OCI-LY3 (cell line): ENCODE measurements around the gene ONECUT1.
A peak's percentile ranks its signal among the peaks of the same experiment; 100 is the strongest.

ENCODE experiments used
- H2AFZ ChIP-seq: fragments of 200-600, 300-600 bp; shearing (Covaris generic); 2 replicates; pipeline ENCODE4 v1.6.0; 2014; ENCODE audit warnings: antibody characterized with exemption, low read depth, low read length
- H3K27ac ChIP-seq: fragments of 200-600, 300-600 bp; sonication (generic); 2 replicates; pipeline ENCODE4 v1.5.1; 2014; ENCODE audit warnings: mild to moderate bottlenecking, low read length, moderate library complexity, mixed read lengths
- H3K27me3 ChIP-seq: fragments of 200-600, 300-600 bp; sonication (generic); 2 replicates; pipeline ENCODE4 v1.6.1; 2014; ENCODE audit warnings: low read depth, low read length, mixed read lengths
- H3K36me3 ChIP-seq: fragments of 200-600, 300-600 bp; sonication (generic); replicated peaks from 2 replicates; pipeline ENCODE3; 2014; ENCODE audit warnings: low read depth, low read length, mixed read lengths
- H3K4me1 ChIP-seq: fragments of 300-600, 200-600 bp; sonication (generic); 2 replicates; pipeline ENCODE4 v1.6.1; 2014; ENCODE audit warnings: low read length, mixed read lengths
- H3K4me2 ChIP-seq: fragments of 200-600, 300-600 bp; sonication (generic); 2 replicates; pipeline ENCODE4 v1.6.1; 2014; ENCODE audit warnings: low read length, mixed read lengths
- H3K4me3 ChIP-seq: fragments of 300-600, 200-600 bp; sonication (generic); 2 replicates; pipeline ENCODE4 v1.5.1; 2014; ENCODE audit warnings: antibody characterized with exemption, mild to moderate bottlenecking, low read length, moderate library complexity
- H3K79me2 ChIP-seq: fragments of 300-600, 200-600 bp; shearing (Covaris generic); 2 replicates; pipeline ENCODE4 v1.6.1; 2014; ENCODE audit warnings: mild to moderate bottlenecking, low read length, mixed read lengths
- H3K9ac ChIP-seq: fragments of 300-600, 200-600 bp; shearing (Covaris generic); 2 replicates; pipeline ENCODE4 v1.6.0; 2014; ENCODE audit warnings: mild to moderate bottlenecking, low read length, moderate library complexity
- H3K9me3 ChIP-seq: fragments of 200-600, 300-600 bp; shearing (Covaris generic); 2 replicates; pipeline ENCODE4 v1.6.1; 2014; ENCODE audit warnings: low read length, mixed read lengths; ENCODE audit not compliant: insufficient read depth
- H4K20me1 ChIP-seq: fragments of 200-600, 300-600 bp; sonication (generic); 2 replicates; pipeline ENCODE4 v1.6.1; 2016; ENCODE audit warnings: low read length, mixed read lengths; ENCODE audit not compliant: insufficient read depth
- EZH2phosphoT487 ChIP-seq: fragments of 200-600 bp; shearing (Covaris generic); IDR thresholded peaks from 2 replicates; pipeline ENCODE4 v1.6.1; 2018; ENCODE audit warnings: antibody characterized with exemption, mixed run types, low read depth
- TF ChIP-seq, protein P1 (sequence below): fragments of 200-600, 300-600 bp; sonication (generic); IDR thresholded peaks from 2 replicates; pipeline ENCODE4 v1.5.1; 2014; ENCODE audit warnings: antibody characterized with exemption, low read length, low read depth

Gene ONECUT1

DNA sequence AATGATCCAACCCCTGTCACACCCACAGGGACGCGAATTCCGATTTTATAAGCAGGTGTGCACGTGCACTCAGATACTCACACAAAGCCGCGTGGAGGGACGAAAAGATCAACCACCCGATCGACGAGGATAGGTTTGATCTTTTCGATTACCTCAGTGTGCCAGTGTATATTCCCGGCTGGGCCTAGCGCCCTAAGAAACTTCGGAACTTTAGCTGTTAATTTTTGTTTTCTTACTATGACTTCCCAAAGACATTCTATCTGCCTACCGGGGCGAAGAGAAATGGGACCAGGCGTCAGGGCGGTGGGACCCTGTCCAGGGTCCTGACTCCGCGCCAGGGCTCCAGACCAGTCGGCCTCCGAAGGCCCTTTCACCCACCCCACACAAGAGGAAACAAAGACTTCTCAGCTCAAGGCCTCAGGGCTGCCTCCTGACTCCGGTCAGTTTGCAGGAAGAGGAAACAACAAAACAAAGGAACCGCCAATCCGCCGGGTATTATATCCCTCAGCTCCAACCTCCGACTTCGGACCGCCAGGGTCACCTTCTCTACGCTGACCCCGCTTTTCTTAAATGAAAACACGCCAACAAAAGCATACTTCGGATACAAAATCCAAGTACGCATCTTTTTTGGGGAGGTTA lies 6.8 kb downstream of the ONECUT1 start:
- H4K20me1 ChIP-seq: no peaks in the 10 kb centered on the region
- no peaks in the 10 kb centered on the region for H3K9me3 ChIP-seq
- H3K27me3 ChIP-seq: no peaks in the 10 kb centered on the region
- no peak overlapping the region for H3K27ac ChIP-seq
- H3K4me2 ChIP-seq: no peak overlapping the region
- no peak overlapping the region for H2AFZ ChIP-seq
- no peaks in the 10 kb centered on the region for H3K79me2 ChIP-seq
- H3K4me1 ChIP-seq: peaks cover 24% of the 10 kb centered on the region
- no peak overlapping the region for H3K9ac ChIP-seq
- no peak overlapping the region for H3K4me3 ChIP-seq
- no peaks in the 10 kb centered on the region for H3K36me3 ChIP-seq
- TF ChIP-seq, protein P1, sequence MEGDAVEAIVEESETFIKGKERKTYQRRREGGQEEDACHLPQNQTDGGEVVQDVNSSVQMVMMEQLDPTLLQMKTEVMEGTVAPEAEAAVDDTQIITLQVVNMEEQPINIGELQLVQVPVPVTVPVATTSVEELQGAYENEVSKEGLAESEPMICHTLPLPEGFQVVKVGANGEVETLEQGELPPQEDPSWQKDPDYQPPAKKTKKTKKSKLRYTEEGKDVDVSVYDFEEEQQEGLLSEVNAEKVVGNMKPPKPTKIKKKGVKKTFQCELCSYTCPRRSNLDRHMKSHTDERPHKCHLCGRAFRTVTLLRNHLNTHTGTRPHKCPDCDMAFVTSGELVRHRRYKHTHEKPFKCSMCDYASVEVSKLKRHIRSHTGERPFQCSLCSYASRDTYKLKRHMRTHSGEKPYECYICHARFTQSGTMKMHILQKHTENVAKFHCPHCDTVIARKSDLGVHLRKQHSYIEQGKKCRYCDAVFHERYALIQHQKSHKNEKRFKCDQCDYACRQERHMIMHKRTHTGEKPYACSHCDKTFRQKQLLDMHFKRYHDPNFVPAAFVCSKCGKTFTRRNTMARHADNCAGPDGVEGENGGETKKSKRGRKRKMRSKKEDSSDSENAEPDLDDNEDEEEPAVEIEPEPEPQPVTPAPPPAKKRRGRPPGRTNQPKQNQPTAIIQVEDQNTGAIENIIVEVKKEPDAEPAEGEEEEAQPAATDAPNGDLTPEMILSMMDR: no peak
- no peak for TF ChIP-seq EZH2phosphoT487

DNA sequence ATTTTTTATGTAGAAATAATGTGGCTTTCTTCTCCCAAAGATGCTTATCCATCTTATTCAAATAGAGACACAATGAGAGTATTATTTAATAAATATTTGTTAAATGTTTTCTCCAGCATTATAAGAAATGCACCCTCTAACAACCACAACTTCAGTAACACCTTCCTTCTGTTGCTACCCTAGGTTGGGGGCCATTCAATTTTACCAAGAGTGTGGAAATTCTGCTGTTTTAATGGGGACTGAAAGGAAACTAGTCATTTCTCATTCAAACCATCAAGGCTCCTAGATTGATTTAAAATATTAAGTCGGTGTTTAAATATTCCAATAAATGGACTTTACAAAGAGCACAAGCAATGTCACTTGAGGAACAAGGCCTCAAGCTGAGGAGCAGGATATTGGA lies 7.6 kb downstream of the ONECUT1 start:
- no peak overlapping the region for H3K27ac ChIP-seq
- 0 out of 2 replicates have a peak, but pooled peaks cover 5% of the 10 kb centered on the region for H3K27me3 ChIP-seq
- no peak overlapping the region for H3K9ac ChIP-seq
- H3K4me1 ChIP-seq: peaks cover 25% of the 10 kb centered on the region
- H3K9me3 ChIP-seq: no peaks in the 10 kb centered on the region
- TF ChIP-seq, protein P1: no peak
- TF ChIP-seq EZH2phosphoT487: no peak
- H4K20me1 ChIP-seq: no peaks in the 10 kb centered on the region
- H3K4me3 ChIP-seq: no peak overlapping the region
- H3K4me2 ChIP-seq: no peak overlapping the region
- H2AFZ ChIP-seq: no peak overlapping the region
- no peaks in the 10 kb centered on the region for H3K79me2 ChIP-seq
- no peaks in the 10 kb centered on the region for H3K36me3 ChIP-seq

DNA sequence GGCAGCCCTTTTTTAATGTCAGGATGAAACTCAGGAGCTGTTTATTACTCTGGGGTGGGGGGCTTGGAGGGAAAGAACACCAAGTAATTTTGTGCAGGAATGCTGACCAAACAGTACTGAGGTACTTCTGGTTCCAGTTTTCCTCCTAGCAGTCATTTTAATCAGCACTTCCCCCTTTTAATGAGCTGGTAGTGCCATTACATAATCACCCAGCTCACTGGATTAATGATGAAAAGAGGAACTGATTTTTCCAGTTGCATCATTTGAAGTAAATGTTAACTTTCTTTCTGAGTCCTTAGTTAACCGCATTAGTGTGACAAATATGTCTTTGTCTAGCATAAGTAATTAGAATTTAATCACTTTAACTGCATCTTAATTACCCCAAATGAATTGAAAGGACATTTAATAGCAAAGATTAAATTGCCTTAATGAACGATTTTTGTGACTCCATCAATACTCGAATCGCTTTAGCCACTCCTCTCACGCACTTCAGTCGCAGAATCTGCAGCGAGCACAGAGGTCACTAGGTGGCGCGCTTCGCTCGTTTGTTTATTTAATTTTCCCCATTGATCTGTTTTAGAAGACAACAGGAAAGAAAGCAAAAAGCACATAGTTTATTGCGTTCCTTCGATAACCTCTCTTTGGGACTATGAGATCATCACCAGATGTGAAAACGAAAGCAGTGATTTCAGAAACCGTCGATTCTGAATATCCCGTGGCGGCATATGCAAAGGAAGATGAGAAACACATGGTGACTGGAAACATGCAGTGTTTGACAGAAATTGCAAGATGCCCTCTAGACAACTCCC lies 9.8 kb downstream of the ONECUT1 start:
- Histone ChIP-seq H3K79me2 (no peaks in the 10 kb centered on the region), H3K9ac (peak overlapping the region; percentile 15), H3K27me3 (peaks cover 23% of the 10 kb centered on the region), H3K27ac (peak overlapping the region; percentile 48), H4K20me1 (no peaks in the 10 kb centered on the region), H3K9me3 (no peaks in the 10 kb centered on the region), H3K4me2 (peak overlapping the region; percentile 83), H3K4me3 (peak overlapping the region; percentile 69), H2AFZ (peak overlapping the region; percentile 7), H3K36me3 (no peaks in the 10 kb centered on the region), H3K4me1 (peaks cover 25% of the 10 kb centered on the region)
- no peak for TF ChIP-seq EZH2phosphoT487
- TF ChIP-seq, protein P1: peak; percentile 97

DNA sequence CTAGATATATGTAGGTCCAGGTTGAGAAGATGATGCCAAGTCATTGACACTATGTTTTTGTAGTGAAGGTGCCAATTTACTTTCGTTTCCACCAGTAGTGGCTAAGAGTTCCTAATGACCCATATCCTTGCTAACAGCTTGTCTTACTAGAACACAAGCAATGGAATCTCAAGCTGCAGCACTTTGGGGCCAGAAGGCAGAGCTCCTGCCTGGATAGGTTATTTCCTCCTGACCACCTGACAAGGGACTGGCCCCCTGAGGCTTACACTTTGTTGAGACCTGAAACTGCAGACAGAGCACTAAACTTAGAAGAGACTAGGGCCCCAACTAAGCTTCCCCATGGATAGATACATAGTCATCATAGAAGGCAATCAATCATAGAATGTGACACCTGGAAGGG lies 11.7 kb downstream of the ONECUT1 start:
- no peak for TF ChIP-seq EZH2phosphoT487
- TF ChIP-seq, protein P1: no peak

More for the DNA sequence above, 11.7 kb downstream of the ONECUT1 start:
- H2AFZ ChIP-seq: no peak overlapping the region
- H3K9ac ChIP-seq: no peak overlapping the region
- H3K4me3 ChIP-seq: no peak overlapping the region
- no peaks in the 10 kb centered on the region for H4K20me1 ChIP-seq
- H3K27ac ChIP-seq: no peak overlapping the region
- peaks cover 25% of the 10 kb centered on the region for H3K4me1 ChIP-seq
- H3K9me3 ChIP-seq: no peaks in the 10 kb centered on the region
- H3K36me3 ChIP-seq: no peaks in the 10 kb centered on the region
- H3K79me2 ChIP-seq: no peaks in the 10 kb centered on the region
- H3K27me3 ChIP-seq: peaks cover 23% of the 10 kb centered on the region
- H3K4me2 ChIP-seq: no peak overlapping the region
